ENCODE measurements around the gene KLHL3.

GRCh38 chr5:137605411-137605810 lies 130.5 kb downstream of the KLHL3 start:
- TF ChIP-seq CTCF (IDR thresholded peaks at IDR 0.05) = no peak
- TF ChIP-seq POLR2A (IDR thresholded peaks at IDR 0.05) = no peak

Measured in right lobe of liver (tissue), 4 donors.